ENCODE data around the gene SLC38A1. TPM values are rescaled to one million over a fixed set of nuclear protein-coding genes. Genes with fewer than 3 reads are reported as not detected.

SLC38A1 gene
- total RNA-seq, 1 donor from 2014 or later, result 44.7 TPM

GRCh38 chr12:46242569-46242968 is 26.3 kb downstream of the SLC38A1 start:
- DNase-seq (ENCODE audit: extremely low spot score in 2 of 2), result no peak
- H3K4me1 ChIP-seq, result no peaks in the 10 kb centered on the region
- no peak overlapping the region for H3K4me3 ChIP-seq
- intact Hi-C loops (cut with DNase I), result no loop called here
- H3K27ac ChIP-seq, result no peak overlapping the region
- no peaks in the 10 kb centered on the region for H3K36me3 ChIP-seq
- no peaks in the 10 kb centered on the region for H3K9me3 ChIP-seq
- H3K27me3 ChIP-seq, result no peaks in the 10 kb centered on the region
- TF ChIP-seq CTCF (IDR thresholded peaks at IDR 0.05), result no peak
- no peak for TF ChIP-seq POLR2AphosphoS5 (IDR thresholded peaks at IDR 0.05; ENCODE audit: insufficient read depth in 1 of 2, low read depth in 1 of 2)
- TF ChIP-seq POLR2A (IDR thresholded peaks at IDR 0.05), result no peak

- TF ChIP-seq POLR2AphosphoS5 (IDR thresholded peaks at IDR 0.05; ENCODE audit: insufficient read depth in 1 of 2, low read depth in 1 of 2) (no peak), POLR2A (IDR thresholded peaks at IDR 0.05) (no peak), CTCF (IDR thresholded peaks at IDR 0.05) (no peak)
- no peak overlapping the region for H3K4me3 ChIP-seq
- intact Hi-C loops (cut with DNase I), result no loop called here
Observed at GRCh38 chr12:46240436-46240835, 28.4 kb downstream of the SLC38A1 start.

GRCh38 chr12:46238821-46239220 is 30.0 kb downstream of the SLC38A1 start:
- TF ChIP-seq CTCF (IDR thresholded peaks at IDR 0.05) (no peak), POLR2AphosphoS5 (IDR thresholded peaks at IDR 0.05; ENCODE audit: insufficient read depth in 1 of 2, low read depth in 1 of 2) (no peak), POLR2A (IDR thresholded peaks at IDR 0.05) (no peak)
- Histone ChIP-seq H3K27ac (no peak overlapping the region), H3K9me3 (no peaks in the 10 kb centered on the region), H3K4me3 (no peak overlapping the region), H3K4me1 (no peaks in the 10 kb centered on the region), H3K27me3 (no peaks in the 10 kb centered on the region), H3K36me3 (no peaks in the 10 kb centered on the region)
- no peak for DNase-seq (ENCODE audit: extremely low spot score in 2 of 2)
- intact Hi-C loops (cut with DNase I), result no loop called here

More at GRCh38 chr12:46240436-46240835, 28.4 kb downstream of the SLC38A1 start:
- Histone ChIP-seq H3K27me3 (no peaks in the 10 kb centered on the region), H3K9me3 (no peaks in the 10 kb centered on the region), H3K36me3 (no peaks in the 10 kb centered on the region), H3K4me1 (no peaks in the 10 kb centered on the region), H3K27ac (no peak overlapping the region)
- DNase-seq (ENCODE audit: extremely low spot score in 2 of 2), result no peak

- H3K27me3 ChIP-seq, result no peaks in the 10 kb centered on the region
- no peak overlapping the region for H3K4me3 ChIP-seq
- H3K36me3 ChIP-seq, result no peaks in the 10 kb centered on the region
- H3K27ac ChIP-seq, result no peak overlapping the region
- no peaks in the 10 kb centered on the region for H3K4me1 ChIP-seq
- intact Hi-C loops (cut with DNase I), result no loop called here
- TF ChIP-seq POLR2A (IDR thresholded peaks at IDR 0.05) (no peak), CTCF (IDR thresholded peaks at IDR 0.05) (no peak), POLR2AphosphoS5 (IDR thresholded peaks at IDR 0.05; ENCODE audit: insufficient read depth in 1 of 2, low read depth in 1 of 2) (no peak)
- H3K9me3 ChIP-seq, result no peaks in the 10 kb centered on the region
- DNase-seq (ENCODE audit: extremely low spot score in 2 of 2), result no peak
Observed at GRCh38 chr12:46237371-46238045, 31.3 kb downstream of the SLC38A1 start.

- H3K27ac ChIP-seq, result no peak overlapping the region
- no peak for TF ChIP-seq CTCF (IDR thresholded peaks at IDR 0.05)
- no peak for TF ChIP-seq POLR2A (IDR thresholded peaks at IDR 0.05)
- TF ChIP-seq POLR2AphosphoS5 (IDR thresholded peaks at IDR 0.05; ENCODE audit: insufficient read depth in 1 of 2, low read depth in 1 of 2), result no peak
- H3K36me3 ChIP-seq, result no peaks in the 10 kb centered on the region
- no peak for DNase-seq (ENCODE audit: extremely low spot score in 2 of 2)
- H3K4me1 ChIP-seq, result no peaks in the 10 kb centered on the region
- intact Hi-C loops (cut with DNase I), result no loop called here
- H3K4me3 ChIP-seq, result no peak overlapping the region
- no peaks in the 10 kb centered on the region for H3K9me3 ChIP-seq
- no peaks in the 10 kb centered on the region for H3K27me3 ChIP-seq
Observed at GRCh38 chr12:46234000-46234399, 34.8 kb downstream of the SLC38A1 start.

Measured in vagina (tissue), 2 donors.